ENCODE data around the gene TGM6.

The TGM6 gene

DNA sequence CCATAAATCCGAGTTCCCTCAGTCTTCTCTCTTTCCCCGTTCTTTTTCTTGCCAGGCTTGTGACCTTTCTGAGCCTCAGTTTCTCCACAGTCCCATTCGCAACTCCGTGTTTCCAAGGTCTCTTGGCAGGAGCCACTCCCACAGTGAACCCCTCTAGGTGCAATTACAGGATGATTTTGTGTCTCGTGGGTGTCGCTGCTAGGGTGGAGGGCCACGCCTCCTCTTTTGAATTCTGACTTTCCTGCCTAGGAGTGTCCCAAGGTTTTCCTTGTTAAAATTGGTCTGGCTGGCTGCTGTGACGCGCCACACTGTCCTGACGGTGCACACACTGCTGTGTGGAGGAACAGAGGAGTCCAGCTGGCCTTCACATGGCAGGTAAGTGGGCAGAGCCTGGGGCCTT is at the start of gene TGM6:
TGM6 (plus strand) TSS at position 301 of the 400 bp plus-strand sequence; CDS start at position 369, 68 bp downstream.
- DNase-seq (ENCODE audit: low read depth in 3 of 3, low spot score in 1 of 3): no peak

DNA sequence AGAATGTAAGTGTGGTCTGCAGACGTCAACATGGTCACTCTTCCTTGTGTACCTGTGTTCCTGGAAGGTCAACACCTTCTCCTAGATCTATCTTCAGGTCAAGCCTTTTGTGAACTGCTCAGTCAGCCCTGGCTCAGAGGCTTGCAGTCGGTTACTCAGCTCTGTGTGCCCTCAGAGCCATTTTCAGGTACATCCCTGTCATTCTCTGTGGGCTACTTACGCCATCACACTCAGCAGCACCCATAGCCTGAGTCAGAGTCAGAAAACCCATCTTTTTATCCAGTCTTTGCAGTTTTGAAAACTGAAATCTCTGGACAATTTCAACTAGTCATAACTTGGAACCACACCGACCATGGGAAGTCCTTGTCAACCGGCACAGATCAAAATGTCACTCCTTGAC is 49.6 kb upstream of the TGM6 start:
- no peak for DNase-seq (ENCODE audit: low read depth in 3 of 3, low spot score in 1 of 3)

DNA sequence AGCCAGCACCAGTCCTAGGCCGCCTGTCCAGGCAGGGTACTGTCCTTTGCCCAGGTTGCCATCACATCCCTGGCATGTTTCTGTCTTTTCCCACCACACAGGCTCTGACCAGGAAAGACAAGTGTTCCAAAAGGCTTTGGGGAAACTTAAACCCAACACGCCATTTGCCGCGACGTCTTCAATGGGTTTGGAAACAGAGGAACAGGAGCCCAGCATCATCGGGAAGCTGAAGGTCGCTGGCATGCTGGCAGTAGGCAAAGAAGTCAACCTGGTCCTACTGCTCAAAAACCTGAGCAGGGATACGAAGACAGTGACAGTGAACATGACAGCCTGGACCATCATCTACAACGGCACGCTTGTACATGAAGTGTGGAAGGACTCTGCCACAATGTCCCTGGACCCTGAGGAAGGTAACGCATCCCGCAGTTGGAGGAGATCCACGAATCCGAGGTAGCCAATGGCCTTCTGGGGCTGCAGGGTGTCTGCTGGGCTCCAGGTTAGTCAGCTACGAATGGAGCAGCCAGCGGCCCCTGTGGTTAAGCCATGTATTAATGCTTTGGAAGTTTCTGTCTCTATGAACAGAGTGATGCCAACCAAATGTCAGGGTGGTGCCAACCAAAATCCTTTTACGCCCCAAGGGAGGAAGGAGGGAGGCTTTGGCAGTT is 48.7 kb upstream of the TGM6 start:
- no peak for DNase-seq (ENCODE audit: low read depth in 3 of 3, low spot score in 1 of 3)

DNA sequence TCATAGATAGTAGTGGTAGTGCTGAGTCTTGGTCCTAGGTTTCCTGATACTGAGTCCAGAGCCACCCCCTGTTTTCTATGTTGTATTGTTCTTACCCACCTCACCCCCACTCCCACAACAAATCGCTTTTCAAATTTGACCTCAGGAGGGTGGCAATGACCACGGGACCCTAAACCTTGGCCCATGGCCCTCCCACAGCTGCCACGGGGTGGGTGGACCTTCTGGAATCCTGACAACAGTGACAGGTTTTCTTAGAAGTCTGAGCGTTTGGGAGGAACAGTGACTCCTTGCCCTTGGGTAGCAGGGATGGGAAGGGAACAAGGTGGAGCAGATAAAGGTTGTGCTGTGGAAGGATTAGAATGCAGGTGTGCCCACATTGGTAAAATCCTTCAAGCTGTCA is 48.0 kb upstream of the TGM6 start:
- no peak for DNase-seq (ENCODE audit: low read depth in 3 of 3, low spot score in 1 of 3)

- no peak for DNase-seq (ENCODE audit: low read depth in 3 of 3, low spot score in 1 of 3)
These were observed 46.9 kb upstream of the TGM6 start for GRCh38 chr20:2333821-2334220.

DNA sequence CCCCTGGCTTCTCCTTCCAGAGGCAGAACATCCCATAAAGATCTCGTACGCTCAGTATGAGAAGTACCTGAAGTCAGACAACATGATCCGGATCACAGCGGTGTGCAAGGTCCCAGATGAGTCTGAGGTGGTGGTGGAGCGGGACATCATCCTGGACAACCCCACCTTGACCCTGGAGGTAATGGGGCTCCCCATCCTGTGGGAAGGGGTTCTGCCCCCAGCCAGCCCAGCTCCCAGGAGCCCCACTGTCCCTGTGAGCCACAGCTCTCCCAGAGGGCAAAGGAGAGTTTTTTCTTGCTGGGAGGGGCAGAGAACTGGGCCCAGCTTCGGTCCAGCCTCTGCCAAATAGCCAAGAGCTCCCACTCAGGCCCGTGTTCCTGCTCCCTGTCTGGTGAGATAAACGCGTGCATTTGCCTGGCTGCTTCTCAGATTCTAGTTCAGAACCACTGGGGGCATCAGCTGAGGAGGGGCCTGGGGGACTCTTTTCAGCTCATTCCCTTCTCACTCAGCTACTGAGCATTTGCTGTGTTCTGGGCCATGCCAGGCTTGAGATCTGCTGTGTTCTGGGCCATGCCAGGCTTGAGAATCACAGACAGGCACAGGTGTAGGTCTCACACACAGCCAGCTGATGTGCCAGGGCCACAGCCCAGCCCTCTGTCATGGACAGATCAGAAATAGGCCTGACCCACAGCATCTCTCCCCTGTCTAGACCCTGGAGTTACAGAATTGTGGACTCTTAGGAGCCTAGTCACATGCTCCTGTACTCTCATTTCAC is 45.4 kb upstream of the TGM6 start:
- no peak for DNase-seq (ENCODE audit: low read depth in 3 of 3, low spot score in 1 of 3)

DNA sequence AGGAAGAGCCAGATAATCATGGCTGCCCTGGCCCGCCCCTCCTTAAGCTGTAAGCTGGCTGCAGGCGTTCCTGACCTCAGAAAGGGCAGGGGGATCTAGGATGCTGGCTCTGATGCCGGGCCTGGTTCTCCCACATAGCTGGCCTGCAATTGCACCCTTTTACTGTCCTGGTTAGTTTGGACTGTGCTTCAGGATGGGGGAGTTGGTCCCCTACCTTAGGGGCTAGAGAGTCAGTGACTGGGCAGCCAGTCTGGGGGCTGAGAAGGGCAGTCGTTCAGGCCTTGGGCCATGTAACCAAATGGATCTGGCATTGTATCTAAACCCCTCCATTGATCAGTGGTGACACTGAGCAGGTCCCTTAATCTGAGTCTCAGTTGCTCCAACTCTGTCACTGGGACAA is 44.2 kb upstream of the TGM6 start:
- no peak for DNase-seq (ENCODE audit: low read depth in 3 of 3, low spot score in 1 of 3)

DNA sequence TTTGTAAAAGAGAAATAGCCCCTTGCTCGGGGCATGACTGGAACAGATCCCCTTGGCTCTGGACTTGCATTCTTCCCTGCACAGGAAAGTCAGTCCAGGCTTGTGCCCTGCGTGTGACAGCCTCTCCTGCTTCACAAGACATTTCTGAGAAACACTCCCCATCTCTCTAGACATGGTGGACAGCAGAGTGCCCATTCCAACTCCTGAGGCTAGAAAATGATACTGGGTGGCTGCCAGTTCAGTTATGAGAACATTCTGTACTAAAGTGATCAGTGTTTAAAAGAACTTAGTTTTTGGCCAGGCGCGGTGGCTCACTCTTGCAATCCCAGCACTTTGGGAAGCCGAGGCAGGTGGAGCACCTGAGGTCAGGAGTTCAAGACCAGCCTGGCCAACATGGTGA is 43.6 kb upstream of the TGM6 start:
- DNase-seq (ENCODE audit: low read depth in 3 of 3, low spot score in 1 of 3): no peak

GRCh38 chr20:2338411-2339066 is 42.2 kb upstream of the TGM6 start:
- no peak for DNase-seq (ENCODE audit: low read depth in 3 of 3, low spot score in 1 of 3)

- no peak for DNase-seq (ENCODE audit: low read depth in 3 of 3, low spot score in 1 of 3)
These were observed 40.6 kb upstream of the TGM6 start for GRCh38 chr20:2340136-2340535.

DNA sequence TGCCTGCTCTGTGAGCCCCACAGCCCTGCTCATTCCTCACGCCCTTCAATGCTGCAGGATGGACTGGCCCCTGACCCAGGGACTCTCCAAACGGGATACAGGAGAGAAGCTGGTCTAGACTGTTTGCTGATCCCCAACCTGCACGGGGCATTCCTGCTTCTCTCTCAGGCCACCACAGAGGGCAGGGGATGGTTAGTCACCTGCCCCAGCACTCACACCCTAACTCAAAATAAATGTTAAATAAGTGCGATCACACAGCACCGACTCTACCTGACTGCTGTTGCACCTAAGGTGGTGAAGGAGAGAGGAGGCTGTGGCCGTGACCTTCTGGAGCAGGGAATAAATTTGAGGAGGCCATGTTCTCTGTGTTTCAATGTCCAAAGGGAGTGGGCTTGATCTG is 39.9 kb upstream of the TGM6 start:
- no peak for DNase-seq (ENCODE audit: low read depth in 3 of 3, low spot score in 1 of 3)

GRCh38 chr20:2341336-2341735 is 39.4 kb upstream of the TGM6 start:
- no peak for DNase-seq (ENCODE audit: low read depth in 3 of 3, low spot score in 1 of 3)

- no peak for DNase-seq (ENCODE audit: low read depth in 3 of 3, low spot score in 1 of 3)
These were observed 38.5 kb upstream of the TGM6 start for GRCh38 chr20:2342243-2342642.

DNA sequence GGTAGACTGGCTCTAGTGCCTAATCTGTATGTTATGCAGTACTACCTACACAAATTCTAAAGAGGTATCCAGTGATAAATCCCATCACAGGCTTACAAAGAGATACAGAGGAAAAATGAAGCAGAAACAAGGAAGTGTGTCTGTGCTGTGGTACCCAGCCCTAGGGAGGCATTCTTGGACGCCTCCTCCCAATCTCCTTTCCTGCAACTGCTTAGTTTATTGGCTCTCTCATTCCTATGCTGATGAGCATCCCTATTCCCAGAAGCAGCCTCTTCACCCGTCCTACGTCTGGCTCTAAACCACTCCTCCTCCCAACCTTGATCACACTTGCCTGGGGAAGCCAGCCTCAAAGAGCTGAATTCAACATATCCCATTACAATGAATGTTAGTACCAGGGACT is 34.5 kb upstream of the TGM6 start:
- DNase-seq (ENCODE audit: low read depth in 3 of 3, low spot score in 1 of 3): no peak

DNA sequence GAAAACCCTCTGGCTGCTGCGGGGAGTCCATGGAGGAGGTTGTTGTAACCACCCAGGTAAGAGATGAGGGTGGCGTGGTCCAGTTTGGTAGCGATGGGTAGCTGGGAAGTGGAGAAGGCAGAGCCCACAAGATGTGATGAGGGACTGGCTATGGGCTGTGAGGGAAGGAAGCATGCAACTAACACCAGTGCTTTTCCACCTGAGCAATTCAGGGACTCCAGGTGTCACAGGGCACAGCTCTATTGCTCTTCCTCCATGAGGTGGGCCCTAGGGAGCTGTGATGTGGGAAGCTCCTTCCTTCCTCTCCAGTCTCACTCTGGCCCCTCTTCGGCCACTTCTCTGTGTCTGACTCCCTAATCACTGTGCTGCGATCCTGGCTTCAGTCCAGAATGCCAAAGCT is 32.4 kb upstream of the TGM6 start:
- no peak for DNase-seq (ENCODE audit: low read depth in 3 of 3, low spot score in 1 of 3)

DNA sequence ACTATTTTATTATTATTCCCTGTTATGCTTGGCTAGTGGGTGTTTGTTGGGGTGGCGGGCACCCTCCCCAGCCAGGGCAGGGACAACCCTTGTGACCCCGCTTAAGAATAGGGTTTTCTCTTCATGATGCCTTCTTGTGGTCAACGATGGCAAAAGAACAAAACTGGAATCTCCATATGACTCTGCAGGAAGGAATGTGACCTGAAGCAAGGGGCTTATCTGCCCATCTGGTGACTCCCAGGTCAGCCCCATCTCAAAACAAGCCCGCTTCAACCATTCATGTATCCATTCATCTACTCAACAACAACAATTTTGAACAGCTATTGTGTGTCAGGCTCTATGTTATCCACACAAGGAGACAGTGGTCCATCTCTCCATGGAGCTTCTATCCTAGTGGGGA is 30.9 kb upstream of the TGM6 start:
- no peak for DNase-seq (ENCODE audit: low read depth in 3 of 3, low spot score in 1 of 3)

DNA sequence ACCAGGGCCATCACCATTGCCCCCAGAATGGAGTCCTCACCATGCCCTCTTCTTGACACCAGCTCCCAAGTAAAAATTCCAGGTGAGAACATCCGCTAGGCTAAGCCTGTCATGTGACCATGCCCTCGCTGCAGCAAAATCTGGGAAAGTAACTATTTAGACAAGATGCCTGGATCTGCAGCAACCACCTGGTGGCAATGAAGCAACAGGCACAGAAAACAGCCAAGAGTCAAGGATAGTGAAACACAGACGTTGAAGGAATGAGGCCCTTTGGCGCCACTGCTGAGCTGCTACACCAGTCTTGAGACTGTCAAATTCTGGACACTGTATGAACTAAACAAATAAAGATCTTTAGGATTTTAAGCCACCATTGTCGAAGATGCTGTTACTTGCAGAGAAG is 30.1 kb upstream of the TGM6 start:
- no peak for DNase-seq (ENCODE audit: low read depth in 3 of 3, low spot score in 1 of 3)

- no peak for DNase-seq (ENCODE audit: low read depth in 3 of 3, low spot score in 1 of 3)
These were observed 27.5 kb upstream of the TGM6 start for GRCh38 chr20:2353231-2353630.

DNA sequence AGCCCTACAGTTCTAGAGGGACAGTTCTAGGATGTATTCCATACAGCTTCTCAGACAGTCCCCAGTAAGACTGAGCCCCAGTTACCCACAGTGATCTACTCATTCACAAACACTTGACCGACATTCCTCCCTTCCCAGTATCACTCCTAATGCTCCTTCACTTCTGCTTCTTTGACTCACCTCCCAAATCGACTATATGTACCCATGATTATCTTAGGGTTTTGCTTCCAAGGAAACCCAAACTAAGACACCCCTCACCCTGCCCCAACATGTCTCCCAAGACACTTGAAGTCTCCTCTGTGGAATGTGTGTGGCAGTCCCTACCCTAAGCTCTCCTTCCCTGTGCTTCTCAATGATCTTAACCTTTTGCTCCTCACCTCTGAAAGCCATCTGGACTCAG is 23.6 kb upstream of the TGM6 start:
- no peak for DNase-seq (ENCODE audit: low read depth in 3 of 3, low spot score in 1 of 3)

- no peak for DNase-seq (ENCODE audit: low read depth in 3 of 3, low spot score in 1 of 3)
These were observed 22.7 kb upstream of the TGM6 start for GRCh38 chr20:2358006-2358405.

GRCh38 chr20:2361035-2361593 is 19.6 kb upstream of the TGM6 start:
- DNase-seq (ENCODE audit: low read depth in 3 of 3, low spot score in 1 of 3): no peak

DNA sequence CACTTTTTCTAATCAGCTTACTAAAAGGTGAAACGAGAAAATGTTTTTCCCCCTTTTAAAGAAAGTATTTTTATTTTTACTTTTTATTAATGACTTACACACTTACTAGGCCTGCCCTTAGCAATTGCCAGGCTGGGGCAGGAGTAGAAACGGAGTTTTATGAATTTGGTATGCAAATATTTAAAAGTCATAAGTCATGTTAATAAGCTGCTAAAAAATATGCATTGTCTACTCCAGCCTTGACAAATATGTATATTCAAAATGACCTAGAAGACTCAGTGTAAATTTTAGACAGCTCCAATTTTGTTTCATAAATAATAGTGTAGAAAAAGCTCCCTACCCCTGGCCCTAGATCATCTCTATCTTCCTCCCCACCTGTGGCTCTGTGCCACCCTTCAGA is 17.5 kb upstream of the TGM6 start:
- DNase-seq (ENCODE audit: low read depth in 3 of 3, low spot score in 1 of 3): no peak
